GM12878 (cell line): ENCODE data around the gene SELE. TPM values are rescaled to one million over a fixed set of nuclear protein-coding genes. Genes with fewer than 3 reads are reported as not detected.

Experiments used
- ATAC-seq: fragments of 200-7000 bp; cut with Tn5 transposase; 3 replicates; pipeline ENCODE4 v1.9.1; 2020; ENCODE audit warnings: mild to moderate bottlenecking, moderate library complexity
- BruUV-seq: library from RNA; stranded (reverse); fragments of 400-500 nt; replicated peaks from 2 replicates; lab custom pipeline; 2021; lab: Mats Ljungman, UMichigan
- CTCF ChIA-PET: fragments of 300-600 bp; sonication (Branson Sonifier 250); formaldehyde crosslinking; extraction: SDS; loops from one replicate; lab custom pipeline; 2021; ENCODE audit warnings: inconsistent platforms; lab: Yijun Ruan, JAX
- POLR2A ChIA-PET: fragments of 350-600 bp; formaldehyde crosslinking; extraction: SDS; loops from one replicate; lab custom pipeline; 2021; ENCODE audit warnings: inconsistent platforms; lab: Charles Lee
- RAD21 ChIA-PET: fragments of 300-600 bp; sonication (Branson Sonifier 250); formaldehyde crosslinking; loops from one replicate; lab custom pipeline; 2023; ENCODE audit warnings: antibody characterized with exemption; ENCODE audit not compliant: unreplicated experiment; lab: Charles Lee
- SMC1A ChIA-PET: fragments of 300-600 bp; sonication (Branson Sonifier 250); formaldehyde crosslinking; loops from one replicate; lab custom pipeline; 2023; ENCODE audit not compliant: unreplicated experiment, uncharacterized antibody; lab: Charles Lee
- DNase-seq: peaks from one replicate; pipeline ENCODE4 v3.0.0-alpha.2; 2011; ENCODE audit warnings: low read depth, low spot score
- FAIRE-seq: peaks from 3 replicates; lab custom pipeline; 2011; peaks lifted over from hg19 to GRCh38; lab: Jason Lieb, UNC
- H2AFZ ChIP-seq: 2 replicates; pipeline ENCODE4 v1.6.0; 2011; ENCODE audit warnings: low read depth, low read length, control low read depth; ENCODE audit not compliant: control insufficient read depth
- H3K27ac ChIP-seq: 2 replicates; pipeline ENCODE4 v1.5.1; 2011; ENCODE audit warnings: control low read depth; ENCODE audit not compliant: control insufficient read depth, insufficient read depth
- H3K27me3 ChIP-seq, 2 experiments: replicated peaks in 1 of 2; 2 replicates each; pipeline versions ENCODE4 v1.6.0 to v1.6.1; 2011; ENCODE audit warnings: low read length in 1 of 2; ENCODE audit not compliant: control insufficient read depth in 2 of 2, insufficient read depth in 2 of 2
- H3K36me3 ChIP-seq, 2 experiments: 2 replicates each; pipeline ENCODE4 v1.5.1; 2011; ENCODE audit warnings: low read length in 1 of 2; ENCODE audit not compliant: control insufficient read depth in 2 of 2, insufficient read depth in 2 of 2
- H3K4me1 ChIP-seq: 2 replicates; pipeline ENCODE4 v1.6.1; 2011; ENCODE audit warnings: mild to moderate bottlenecking, low read length, moderate library complexity, mixed read lengths; ENCODE audit not compliant: control insufficient read depth, insufficient read depth
- H3K4me2 ChIP-seq: 2 replicates; pipeline ENCODE4 v1.6.0; 2011; ENCODE audit warnings: control low read depth; ENCODE audit not compliant: control insufficient read depth, insufficient read depth
- H3K4me3 ChIP-seq: fragments of 200-600 bp; sonication (generic); 2 replicates; pipeline ENCODE4 v1.5.1; 2016
- H3K79me2 ChIP-seq: 2 replicates; pipeline ENCODE4 v1.6.0; 2011; ENCODE audit warnings: low read length; ENCODE audit not compliant: control insufficient read depth, insufficient read depth
- H3K9ac ChIP-seq: 2 replicates; pipeline ENCODE4 v1.8.0; 2011; ENCODE audit warnings: low read length, control low read depth, mixed read lengths; ENCODE audit not compliant: control insufficient read depth, insufficient read depth
- H3K9me3 ChIP-seq: replicated peaks from 3 replicates; pipeline ENCODE4 v1.5.1; 2011; ENCODE audit warnings: mild to moderate bottlenecking, low read length; ENCODE audit not compliant: control insufficient read depth, insufficient read depth
- H4K20me1 ChIP-seq: 2 replicates; pipeline ENCODE4 v1.6.0; 2011; ENCODE audit not compliant: control insufficient read depth, insufficient read depth
- CHD4 ChIP-seq: fragments of 200-600 bp; sonication (generic); IDR thresholded peaks from 2 replicates; pipeline ENCODE4 v1.6.1; 2016; ENCODE audit warnings: mild to moderate bottlenecking
- E2F8 ChIP-seq: fragments of 450-650 bp; IDR thresholded peaks from 2 replicates; pipeline ENCODE4 v1.6.1; 2018; ENCODE audit warnings: mild to moderate bottlenecking, low read depth, moderate library complexity; ENCODE audit not compliant: partially characterized antibody
- HDAC2 ChIP-seq: fragments of 200-600 bp; sonication (generic); IDR thresholded peaks from 2 replicates; pipeline ENCODE4 v1.6.1; 2017
- IKZF2 ChIP-seq, 2 experiments: fragments of 450-650 bp; IDR thresholded peaks; 2 replicates each; pipeline ENCODE4 v1.6.1; 2017; ENCODE audit warnings: mild to moderate bottlenecking in 2 of 2, moderate library complexity in 2 of 2
- JUND ChIP-seq: IDR thresholded peaks from 2 replicates; pipeline ENCODE4 v1.6.1; 2012; ENCODE audit warnings: low read depth, mild to moderate bottlenecking, low read length, improper control_type of control experiment, moderate library complexity
- MEF2A ChIP-seq: IDR thresholded peaks from 2 replicates; pipeline ENCODE4 v1.6.1; 2011; ENCODE audit warnings: low read depth, mild to moderate bottlenecking, low read length, moderate library complexity; ENCODE audit not compliant: insufficient read depth
- NBN ChIP-seq: fragments of 450-650 bp; IDR thresholded peaks from 2 replicates; pipeline ENCODE4 v1.6.1; 2016
- NFXL1 ChIP-seq: fragments of 450-650 bp; IDR thresholded peaks from 2 replicates; pipeline ENCODE4 v1.6.1; 2017; ENCODE audit warnings: antibody characterized with exemption, mild to moderate bottlenecking, borderline replicate concordance
- NFYB ChIP-seq: IDR thresholded peaks from 2 replicates; pipeline ENCODE4 v1.6.1; 2011; ENCODE audit warnings: low read depth, mild to moderate bottlenecking, low read length, improper control_type of control experiment, moderate library complexity; ENCODE audit not compliant: insufficient read depth
- NKRF ChIP-seq: fragments of 450-650 bp; conservative IDR thresholded peaks from 2 replicates; pipeline ENCODE4 v1.6.1; 2017; ENCODE audit warnings: mild to moderate bottlenecking, moderate library complexity
- RAD21 ChIP-seq: IDR thresholded peaks from 2 replicates; pipeline ENCODE4 v1.6.1; 2011; ENCODE audit warnings: mild to moderate bottlenecking, low read depth, low read length, moderate library complexity; ENCODE audit not compliant: insufficient read depth
- SREBF2 ChIP-seq: IDR thresholded peaks from 2 replicates; pipeline ENCODE4 v1.6.1; 2012; ENCODE audit warnings: mild to moderate bottlenecking, low read length
- SRF ChIP-seq, 2 experiments: IDR thresholded peaks; 2 replicates each; pipeline ENCODE4 v1.6.1; 2011; ENCODE audit warnings: low read depth in 2 of 2, low read length in 2 of 2, mild to moderate bottlenecking in 1 of 2, moderate library complexity in 1 of 2
- STAT3 ChIP-seq: IDR thresholded peaks from 2 replicates; pipeline ENCODE4 v1.6.1; 2011; ENCODE audit warnings: low read depth, low read length, improper control_type of control experiment
- WGBS: methylation state at CpG from one replicate; pipeline ENCODE4 v1.1.6; 2016; ENCODE audit warnings: low lambda C conversion rate; ENCODE audit not compliant: insufficient replicate concordance, insufficient coverage; ENCODE audit errors: missing lambda C conversion rate; 5-methylcytosine and 5-hydroxymethylcytosine counted together
- in situ Hi-C: fragments of 300-500 bp; cut with MboI; formaldehyde crosslinking; loops from 9 replicates; pipeline ENCODE4 v1.14.3; 2018; ENCODE audit warnings: mixed read lengths
- intact Hi-C: fragments of 100-400 bp; cut with micrococcal nuclease; formaldehyde crosslinking; loops from one replicate; pipeline ENCODE4 v1.14.2; 2022; ENCODE audit not compliant: unreplicated experiment
- polyA plus RNA-seq, 11 experiments: library from polyadenylated mRNA; depleted of rRNA in 4 of 11; unstranded in 6 of 11; stranded (reverse) in 5 of 11; fragments of >200 nt; fragmentation: Nextera tagmentation in 4 of 11; fragmentation: Illumina TruSeq in 1 of 11; extraction: Ambion mirVana in 4 of 11; extraction: Trizol in 1 of 11; gene quantifications; 1 replicate in 1 of 11; 2 replicates in 10 of 11; pipeline versions ENCODE4 v1.2.1 to v1.2.3, GENCODE V29; 2011 to 2016; ENCODE audit warnings: inconsistent platforms in 2 of 11, missing spikeins in 2 of 11, low read depth in 1 of 11
- total RNA-seq, 4 experiments: library from RNA; depleted of rRNA in 3 of 4; stranded (reverse); fragments of >200 nt in 3 of 4; fragmentation: Illumina TruSeq in 1 of 4; extraction: Trizol in 1 of 4; gene quantifications; 2 replicates each; pipeline versions ENCODE4 v1.2.1 to v1.2.3, GENCODE V29; 2013 to 2021
- TF ChIP-seq, protein P1 (sequence below): IDR thresholded peaks from 2 replicates; pipeline ENCODE4 v1.6.1; 2012; ENCODE audit warnings: low read depth, low read length, improper control_type of control experiment

SELE gene
- total and polyA plus RNA-seq, 10 of the 15 experiments (the other 5 are each of a cell fraction or from before 2014, with no cell fraction given), result not detected

GRCh38 chr1:169694304-169695075, 39.4 kb downstream of the SELE start:
- CTCF ChIA-PET, result interaction anchor here (0.6 to 7.7 kb wide), 13 partner anchors 11 to 225 kb away, joined by 3 to 125 read pairs (median 4); partner anchors contain the start of gene F5
- Histone ChIP-seq H3K27me3 (no peaks in the 10 kb centered on the region), H3K36me3 (no peaks in the 10 kb centered on the region), H3K79me2 (no peaks in the 10 kb centered on the region), H3K4me3 (no peak overlapping the region), H3K4me1 (peaks cover 80% of the 10 kb centered on the region), H3K4me2 (peak overlapping the region; percentile 40; the same call in 1 of the 2 replicates), H4K20me1 (no peaks in the 10 kb centered on the region), H3K9me3 (no peaks in the 10 kb centered on the region), H2AFZ (peak overlapping the region; percentile 16; the same call in 1 of the 2 replicates), H3K9ac (no peak overlapping the region), H3K27ac (peak overlapping the region; percentile 67; the same call in 1 of the 2 replicates)
- intact Hi-C loops (loop anchor here (5.0 to 10.0 kb wide), 2 partner anchors 200 to 378 kb away; partner anchors contain the start of genes KIFAP3 and SCYL3), in situ Hi-C loops (no loop called here)
- POLR2A ChIA-PET, result interaction anchor here (0.7 to 8.1 kb wide), 4 partner anchors 11 to 18 kb away, joined by 3 to 64 read pairs (median 8); no protein-coding TSS in a partner anchor
- DNase-seq (no peak), FAIRE-seq (no peak), ATAC-seq (peak; percentile 51)
- no TSS peak for BruUV-seq
- 37% methylated on average over 5 of the region's 5 CpGs for whole genome bisulfite sequencing
- RAD21 ChIA-PET, result interaction anchor here (1.1 to 6.1 kb wide), 6 partner anchors 8 to 108 kb away, joined by 4 to 71 read pairs (median 24); partner anchors contain the start of gene F5
- SMC1A ChIA-PET, result interaction anchor here (0.7 to 10.1 kb wide), 12 partner anchors 13 to 143 kb away, joined by 3 to 176 read pairs (median 6); partner anchors contain the start of gene F5
- no peak for TF ChIP-seq CHD4
- 0 out of 4 replicates have a peak, but pooled peaks of 1 of the 2 experiments have one; percentile 19 for TF ChIP-seq IKZF2 (IDR thresholded peaks at IDR 0.05)
- TF ChIP-seq SRF (IDR thresholded peaks at IDR 0.05; ENCODE audit: low read depth in 2 of 2, low read length in 2 of 2), result no peak
- no peak for TF ChIP-seq STAT3
- TF ChIP-seq NBN, result 0 out of 2 replicates have a peak, but pooled peaks have one; percentile 21
- no peak for TF ChIP-seq NKRF
- TF ChIP-seq, protein P1, sequence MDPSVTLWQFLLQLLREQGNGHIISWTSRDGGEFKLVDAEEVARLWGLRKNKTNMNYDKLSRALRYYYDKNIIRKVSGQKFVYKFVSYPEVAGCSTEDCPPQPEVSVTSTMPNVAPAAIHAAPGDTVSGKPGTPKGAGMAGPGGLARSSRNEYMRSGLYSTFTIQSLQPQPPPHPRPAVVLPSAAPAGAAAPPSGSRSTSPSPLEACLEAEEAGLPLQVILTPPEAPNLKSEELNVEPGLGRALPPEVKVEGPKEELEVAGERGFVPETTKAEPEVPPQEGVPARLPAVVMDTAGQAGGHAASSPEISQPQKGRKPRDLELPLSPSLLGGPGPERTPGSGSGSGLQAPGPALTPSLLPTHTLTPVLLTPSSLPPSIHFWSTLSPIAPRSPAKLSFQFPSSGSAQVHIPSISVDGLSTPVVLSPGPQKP, result no peak
- no peak for TF ChIP-seq NFYB
- no peak for TF ChIP-seq HDAC2
- no peak for TF ChIP-seq SREBF2
- TF ChIP-seq JUND, result no peak
- no peak for TF ChIP-seq NFXL1
- no peak for TF ChIP-seq MEF2A
- no peak for TF ChIP-seq E2F8
- peak; percentile 42; the same call in 1 of the 2 replicates for TF ChIP-seq RAD21
